Ishikawa (cell line): Measurements from ENCODE around the gene PSRC1.

ENCODE experiments used
- CEBPB ChIP-seq: IDR thresholded peaks from 2 replicates; pipeline ENCODE4 v1.6.1; 2012
- CREB1 ChIP-seq: IDR thresholded peaks from 2 replicates; pipeline ENCODE4 v1.6.1; 2012; ENCODE audit warnings: low read depth
- EGR1 ChIP-seq: IDR thresholded peaks from 2 replicates; pipeline ENCODE4 v1.6.1; 2012
- EP300 ChIP-seq: IDR thresholded peaks from 2 replicates; pipeline ENCODE4 v1.6.1; 2012; ENCODE audit warnings: borderline replicate concordance
- FOXM1 ChIP-seq: IDR thresholded peaks from 2 replicates; pipeline ENCODE4 v1.6.1; 2012; ENCODE audit warnings: low read depth, borderline replicate concordance
- NFIC ChIP-seq: IDR thresholded peaks from 2 replicates; pipeline ENCODE4 v1.6.1; 2012
- RAD21 ChIP-seq: IDR thresholded peaks from 2 replicates; pipeline ENCODE4 v1.6.1; 2012; ENCODE audit warnings: low read depth
- TAF1 ChIP-seq: IDR thresholded peaks from 2 replicates; pipeline ENCODE4 v1.6.1; 2012; ENCODE audit warnings: low read depth, mild to moderate bottlenecking
- TCF12 ChIP-seq: IDR thresholded peaks from 2 replicates; pipeline ENCODE4 v1.6.1; 2012; ENCODE audit warnings: low read depth
- TEAD4 ChIP-seq: IDR thresholded peaks from 2 replicates; pipeline ENCODE4 v1.6.1; 2012
- YY1 ChIP-seq: IDR thresholded peaks from 2 replicates; pipeline ENCODE4 v1.6.1; 2012; ENCODE audit warnings: low read depth
- ZBTB7A ChIP-seq: IDR thresholded peaks from 2 replicates; pipeline ENCODE4 v1.6.1; 2012; ENCODE audit warnings: low read depth
- TF ChIP-seq, protein P1 (sequence below): IDR thresholded peaks from 2 replicates; pipeline ENCODE4 v1.6.1; 2012
- TF ChIP-seq, protein P2 (sequence below): IDR thresholded peaks from 2 replicates; pipeline ENCODE4 v1.6.1; 2012; ENCODE audit warnings: low read depth, mild to moderate bottlenecking
- TF ChIP-seq, protein P3 (sequence below): IDR thresholded peaks from 2 replicates; pipeline ENCODE4 v1.6.1; 2012

The PSRC1 gene

DNA sequence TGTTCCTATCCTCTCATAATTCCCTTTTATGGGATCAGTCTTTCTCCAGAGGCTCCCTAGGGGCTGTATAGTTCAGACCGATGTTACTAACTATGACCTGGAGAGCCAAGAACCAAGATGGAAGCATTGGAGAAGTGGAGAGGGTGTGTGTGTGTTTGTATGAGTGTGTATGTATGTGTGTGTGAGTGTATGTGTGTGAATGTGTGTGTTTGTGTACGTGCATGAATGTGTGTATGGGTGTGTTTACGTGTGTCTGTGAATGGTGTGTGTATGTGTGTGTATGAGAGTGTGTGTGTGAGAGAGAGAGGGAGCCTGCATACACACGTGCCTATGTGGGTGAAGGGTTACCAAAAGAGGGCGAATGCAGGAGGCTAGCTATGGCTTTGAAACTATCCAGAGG lies 18.9 kb upstream of the PSRC1 start:
- no peak for TF ChIP-seq TCF12
- no peak for TF ChIP-seq CEBPB
- TF ChIP-seq, protein P1, sequence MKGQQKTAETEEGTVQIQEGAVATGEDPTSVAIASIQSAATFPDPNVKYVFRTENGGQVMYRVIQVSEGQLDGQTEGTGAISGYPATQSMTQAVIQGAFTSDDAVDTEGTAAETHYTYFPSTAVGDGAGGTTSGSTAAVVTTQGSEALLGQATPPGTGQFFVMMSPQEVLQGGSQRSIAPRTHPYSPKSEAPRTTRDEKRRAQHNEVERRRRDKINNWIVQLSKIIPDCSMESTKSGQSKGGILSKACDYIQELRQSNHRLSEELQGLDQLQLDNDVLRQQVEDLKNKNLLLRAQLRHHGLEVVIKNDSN = no peak
- TF ChIP-seq EP300 = no peak
- TF ChIP-seq, protein P2, sequence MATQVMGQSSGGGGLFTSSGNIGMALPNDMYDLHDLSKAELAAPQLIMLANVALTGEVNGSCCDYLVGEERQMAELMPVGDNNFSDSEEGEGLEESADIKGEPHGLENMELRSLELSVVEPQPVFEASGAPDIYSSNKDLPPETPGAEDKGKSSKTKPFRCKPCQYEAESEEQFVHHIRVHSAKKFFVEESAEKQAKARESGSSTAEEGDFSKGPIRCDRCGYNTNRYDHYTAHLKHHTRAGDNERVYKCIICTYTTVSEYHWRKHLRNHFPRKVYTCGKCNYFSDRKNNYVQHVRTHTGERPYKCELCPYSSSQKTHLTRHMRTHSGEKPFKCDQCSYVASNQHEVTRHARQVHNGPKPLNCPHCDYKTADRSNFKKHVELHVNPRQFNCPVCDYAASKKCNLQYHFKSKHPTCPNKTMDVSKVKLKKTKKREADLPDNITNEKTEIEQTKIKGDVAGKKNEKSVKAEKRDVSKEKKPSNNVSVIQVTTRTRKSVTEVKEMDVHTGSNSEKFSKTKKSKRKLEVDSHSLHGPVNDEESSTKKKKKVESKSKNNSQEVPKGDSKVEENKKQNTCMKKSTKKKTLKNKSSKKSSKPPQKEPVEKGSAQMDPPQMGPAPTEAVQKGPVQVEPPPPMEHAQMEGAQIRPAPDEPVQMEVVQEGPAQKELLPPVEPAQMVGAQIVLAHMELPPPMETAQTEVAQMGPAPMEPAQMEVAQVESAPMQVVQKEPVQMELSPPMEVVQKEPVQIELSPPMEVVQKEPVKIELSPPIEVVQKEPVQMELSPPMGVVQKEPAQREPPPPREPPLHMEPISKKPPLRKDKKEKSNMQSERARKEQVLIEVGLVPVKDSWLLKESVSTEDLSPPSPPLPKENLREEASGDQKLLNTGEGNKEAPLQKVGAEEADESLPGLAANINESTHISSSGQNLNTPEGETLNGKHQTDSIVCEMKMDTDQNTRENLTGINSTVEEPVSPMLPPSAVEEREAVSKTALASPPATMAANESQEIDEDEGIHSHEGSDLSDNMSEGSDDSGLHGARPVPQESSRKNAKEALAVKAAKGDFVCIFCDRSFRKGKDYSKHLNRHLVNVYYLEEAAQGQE = no peak

DNA sequence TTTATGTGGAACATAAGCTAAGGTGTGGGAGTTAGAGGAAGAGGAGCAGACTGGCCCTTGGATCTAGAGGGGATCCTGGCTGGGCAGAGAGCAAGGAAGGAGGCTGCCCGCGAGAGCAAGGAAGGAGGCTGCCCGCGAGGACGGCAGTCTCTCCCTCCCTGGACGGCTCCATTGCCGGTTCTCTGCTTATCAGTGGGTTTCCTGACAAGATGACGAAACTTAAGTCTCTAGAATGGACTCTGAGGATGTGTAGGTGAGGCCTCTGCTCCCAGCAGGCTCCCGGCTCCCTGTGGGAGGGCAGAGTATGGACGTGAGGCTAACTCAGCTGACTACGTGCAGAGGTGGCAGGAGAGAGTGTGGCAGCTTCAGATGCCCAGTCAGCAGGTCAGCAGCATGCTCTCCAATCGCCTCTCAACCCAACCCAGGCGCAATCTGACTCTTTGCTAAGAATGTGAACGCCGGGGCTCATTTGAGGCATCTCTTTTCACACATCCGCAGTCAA lies 17.8 kb upstream of the PSRC1 start:
- TF ChIP-seq TEAD4 = no peak
- TF ChIP-seq EP300 = no peak
- TF ChIP-seq TCF12 = no peak
- TF ChIP-seq, protein P3, sequence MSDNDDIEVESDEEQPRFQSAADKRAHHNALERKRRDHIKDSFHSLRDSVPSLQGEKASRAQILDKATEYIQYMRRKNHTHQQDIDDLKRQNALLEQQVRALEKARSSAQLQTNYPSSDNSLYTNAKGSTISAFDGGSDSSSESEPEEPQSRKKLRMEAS = no peak
- TF ChIP-seq CREB1 = no peak
- TF ChIP-seq, protein P2 = no peak
- TF ChIP-seq ZBTB7A = no peak
- TF ChIP-seq RAD21 = no peak
- TF ChIP-seq FOXM1 = no peak
- TF ChIP-seq EGR1 = no peak
- no peak for TF ChIP-seq NFIC
- TF ChIP-seq, protein P1 = no peak
- TF ChIP-seq YY1 = no peak
- no peak for TF ChIP-seq CEBPB
- no peak for TF ChIP-seq TAF1

DNA sequence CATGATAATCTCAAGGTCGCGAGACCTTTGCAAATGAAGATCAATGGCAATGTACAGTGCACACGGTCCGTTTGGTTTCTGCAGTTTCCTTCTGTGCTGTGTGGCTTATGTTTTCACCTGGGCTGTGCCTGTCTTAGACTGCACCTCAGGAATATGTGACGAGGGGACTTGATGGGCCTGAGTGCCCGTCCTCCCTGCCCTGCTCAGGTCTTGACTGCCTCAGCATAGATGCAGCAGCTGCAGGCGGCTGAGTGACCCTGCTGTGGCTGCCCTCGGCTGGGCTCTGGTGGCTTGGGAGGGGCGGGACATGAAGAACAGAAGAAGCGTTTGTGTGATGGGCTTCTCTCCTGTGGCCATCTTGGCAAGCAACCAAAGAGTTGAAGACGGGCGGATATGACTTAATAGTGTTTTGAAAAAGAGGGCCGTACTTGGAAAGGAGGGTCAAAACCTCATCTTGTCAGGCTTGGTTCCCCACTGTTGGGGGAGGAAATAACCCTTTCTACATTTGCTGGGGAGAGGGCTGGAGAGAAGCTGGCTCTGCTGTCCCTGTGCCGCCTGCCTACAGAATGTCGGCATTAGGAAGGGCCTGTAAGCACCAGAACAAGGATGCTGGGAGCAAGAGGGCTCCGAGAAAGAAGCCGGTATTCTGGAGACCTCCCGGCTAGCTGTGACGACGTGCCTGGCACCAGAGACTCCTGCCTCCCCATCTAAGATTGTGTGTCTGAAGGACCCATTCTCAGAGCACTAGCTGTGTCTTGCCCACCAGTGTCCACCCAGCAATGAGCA lies 16.8 kb upstream of the PSRC1 start:
- no peak for TF ChIP-seq NFIC
- TF ChIP-seq, protein P3 = no peak
- TF ChIP-seq EGR1 = no peak
- TF ChIP-seq, protein P2 = no peak
- TF ChIP-seq YY1 = no peak
- TF ChIP-seq, protein P1 = no peak
- TF ChIP-seq CEBPB = no peak
- no peak for TF ChIP-seq TCF12
- no peak for TF ChIP-seq FOXM1
